GM21737 (cell line): ENCODE data around the gene CFAP54.
"Not testable (repeated sequence)": the region's sequence is repeated elsewhere in the genome, so short reads cannot be mapped to it uniquely, and the experiment has no call there.

ENCODE experiments used
- ATAC-seq: cut with Tn5 transposase; IDR thresholded peaks from one replicate; pipeline ENCODE4 v1.9.1; 2021; ENCODE audit warnings: mild to moderate bottlenecking, moderate library complexity; ENCODE audit not compliant: unreplicated experiment

The CFAP54 gene, protein sequence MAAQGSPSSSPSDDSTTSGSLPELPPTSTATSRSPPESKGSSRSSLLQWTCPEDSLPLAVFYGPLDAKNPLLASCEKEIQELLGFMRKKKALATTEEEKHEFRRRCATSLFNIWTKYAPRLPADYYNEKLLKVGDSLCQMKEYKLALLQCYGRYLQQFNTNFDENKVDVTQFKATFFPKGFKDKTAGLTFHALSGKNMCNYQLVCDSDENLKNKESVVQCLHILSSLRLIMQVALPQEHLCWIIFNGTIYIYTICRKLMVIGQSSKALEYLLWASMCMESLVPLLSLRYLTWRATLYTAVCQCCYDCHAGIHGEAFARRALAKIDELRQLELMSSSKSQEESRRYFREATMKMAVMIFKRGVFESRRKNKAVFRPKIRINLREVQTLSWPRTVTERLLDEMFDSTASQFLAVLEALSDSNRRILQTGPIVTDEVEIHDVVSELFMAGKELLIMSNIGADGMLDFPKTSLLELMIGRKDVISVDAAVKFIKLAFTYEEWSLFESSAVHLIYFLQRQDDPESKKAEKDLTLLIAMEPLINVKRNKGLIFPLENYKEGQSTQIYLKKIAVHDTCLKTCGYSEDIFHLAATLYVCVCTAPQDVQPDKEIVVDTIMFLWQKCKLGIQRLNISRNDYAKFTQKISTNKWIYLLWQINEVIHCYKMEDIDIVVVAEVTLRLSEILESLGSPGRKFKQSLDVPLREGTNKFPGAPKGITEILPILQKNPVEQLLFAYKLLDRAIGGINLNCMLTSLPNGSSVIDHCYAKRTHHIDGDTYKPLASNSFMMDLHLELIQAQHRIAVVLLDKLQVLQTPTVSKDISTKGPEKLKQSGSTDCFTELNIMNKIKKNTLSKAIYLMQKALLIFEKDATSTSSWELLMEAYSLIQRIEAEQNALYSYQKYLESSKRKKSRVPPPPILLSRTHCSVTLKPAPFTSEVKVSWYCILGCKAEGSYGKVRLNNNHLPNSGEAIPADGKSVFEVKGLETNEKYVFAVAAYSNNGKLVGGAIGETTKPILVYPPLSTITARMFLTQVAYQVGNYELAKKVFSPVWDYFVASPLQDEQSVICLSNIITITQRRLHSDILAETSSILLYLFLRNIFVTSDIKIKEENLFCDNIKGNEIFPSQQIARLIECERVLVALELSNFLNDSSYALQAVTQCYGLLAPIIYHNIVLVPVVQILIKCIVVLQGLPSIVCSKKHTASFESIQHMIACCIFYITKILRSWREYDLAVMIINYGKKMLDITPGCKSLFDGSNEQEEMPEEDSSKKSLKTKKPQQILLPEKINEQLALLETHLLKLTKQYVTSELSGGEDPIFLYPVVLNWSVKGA (N-terminal part only)

DNA sequence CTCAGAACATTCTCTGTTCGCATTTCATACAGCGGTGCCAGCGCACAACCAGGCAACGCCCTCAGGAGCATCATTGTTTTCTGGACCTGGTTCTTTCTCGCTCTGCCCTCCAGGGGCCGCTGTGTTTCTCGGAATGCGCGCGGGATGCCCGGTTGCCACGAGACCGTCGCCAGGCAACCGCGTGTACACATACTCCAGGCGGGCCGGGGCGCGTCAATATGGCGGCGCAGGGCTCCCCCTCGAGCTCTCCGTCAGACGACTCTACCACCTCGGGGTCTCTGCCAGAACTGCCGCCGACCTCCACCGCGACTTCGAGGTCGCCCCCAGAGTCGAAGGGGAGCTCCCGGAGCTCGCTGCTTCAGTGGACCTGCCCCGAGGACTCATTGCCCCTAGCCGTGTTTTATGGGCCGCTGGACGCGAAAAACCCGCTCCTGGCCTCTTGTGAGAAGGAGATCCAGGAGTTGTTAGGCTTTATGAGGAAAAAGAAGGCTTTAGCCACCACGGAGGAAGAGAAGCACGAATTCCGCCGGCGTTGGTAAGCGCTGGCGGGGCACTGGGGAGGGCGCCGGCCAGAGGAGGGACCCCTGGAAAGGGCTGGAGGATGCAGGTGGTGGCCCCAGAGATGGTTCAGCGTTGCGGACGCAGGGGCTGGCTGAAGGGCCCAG, at the start of gene CFAP54:
Gene CFAP54 (plus strand): TSS at position 186 of the 665 bp plus-strand sequence. CDS start 33 bp downstream, at position 219.
- ATAC-seq: peak; percentile 95

DNA sequence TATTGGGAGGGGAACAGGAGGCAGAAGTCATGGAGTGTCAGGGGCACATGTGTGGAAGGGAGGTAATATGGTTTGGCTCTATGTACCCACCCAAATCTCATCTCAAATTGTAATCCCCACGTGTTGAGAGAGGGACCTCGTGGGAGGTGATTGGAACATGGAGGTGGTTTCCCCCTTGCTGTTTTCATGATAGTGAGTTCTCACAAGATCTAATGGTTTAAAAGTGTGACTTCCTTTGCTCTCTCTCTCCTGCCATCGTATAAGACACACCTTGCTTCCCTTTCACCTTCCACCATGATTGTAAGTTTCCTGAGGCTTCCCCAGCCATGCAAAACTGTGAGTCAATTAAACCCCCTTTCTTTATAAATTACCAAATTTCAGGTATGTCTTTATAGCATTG, 47.6 kb upstream of the CFAP54 start:
- no peak for ATAC-seq

DNA sequence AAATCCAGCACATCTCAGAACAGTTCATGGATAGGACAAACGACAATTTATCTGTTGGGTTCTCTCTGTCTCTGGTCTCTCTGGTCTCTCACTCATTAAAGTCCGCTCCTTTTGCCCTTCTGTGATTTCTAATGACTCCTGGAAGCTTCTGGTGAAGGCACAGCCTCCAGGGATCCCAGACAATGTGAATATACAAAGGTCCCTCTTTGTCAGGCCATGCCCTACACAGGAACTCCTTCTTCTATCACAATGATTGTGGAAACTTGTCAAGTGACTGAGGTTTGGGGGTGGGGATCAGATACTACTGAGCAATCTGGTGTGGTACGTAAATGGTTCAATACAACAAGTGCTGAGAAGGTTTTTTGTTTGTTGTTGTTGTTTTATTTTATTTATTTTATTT, 46.5 kb upstream of the CFAP54 start:
- no peak for ATAC-seq

- no peak for ATAC-seq
Observed at GRCh38 chr12:96444399-96444798, 45.0 kb upstream of the CFAP54 start.

DNA sequence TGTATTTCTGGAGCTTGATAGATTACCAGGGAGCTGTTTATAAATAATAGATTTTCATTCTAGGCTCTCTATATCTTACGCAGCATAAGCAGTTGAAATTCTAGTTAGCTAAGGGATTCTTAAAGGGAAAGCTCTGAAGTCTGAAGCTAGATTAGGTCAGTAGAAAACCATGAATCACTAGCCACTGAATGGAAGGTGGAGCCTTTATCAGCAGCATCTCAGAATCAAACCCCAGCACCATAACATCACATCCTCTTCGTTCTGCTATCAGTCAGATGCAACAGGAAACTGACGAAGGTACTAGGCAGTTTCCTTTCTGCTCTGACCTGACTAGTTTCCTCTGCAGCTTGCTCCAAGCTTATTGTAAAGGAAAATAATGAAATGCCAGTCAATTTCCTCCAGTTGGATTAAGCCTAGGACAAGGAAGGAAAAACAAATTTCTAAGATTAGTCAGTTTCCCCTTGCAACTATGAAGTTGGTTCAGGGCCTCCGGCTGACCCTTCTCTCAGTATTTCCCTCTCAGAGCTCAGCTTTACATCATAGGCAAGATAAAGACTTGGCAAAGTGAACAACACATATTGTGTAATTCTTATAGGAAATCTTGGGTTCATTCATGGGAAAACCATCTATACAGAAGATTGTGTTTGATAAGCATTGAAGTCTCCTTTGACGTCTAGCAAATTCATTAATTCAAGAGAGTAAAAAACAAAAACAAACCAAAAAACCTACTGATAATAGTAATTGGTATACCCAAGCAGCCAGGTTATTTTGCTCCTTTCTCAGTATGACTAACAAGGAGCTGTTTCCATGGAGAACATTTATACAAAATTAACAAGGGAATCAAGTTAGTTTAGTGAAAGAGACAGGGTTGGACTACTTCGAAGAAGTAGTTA, 43.4 kb upstream of the CFAP54 start:
- peak; percentile 98 for ATAC-seq

GRCh38 chr12:96447256-96447655, 42.1 kb upstream of the CFAP54 start:
- no peak for ATAC-seq

GRCh38 chr12:96448300-96448699, 41.1 kb upstream of the CFAP54 start:
- no peak for ATAC-seq

GRCh38 chr12:96452261-96452922, 37.0 kb upstream of the CFAP54 start:
- ATAC-seq: no peak

GRCh38 chr12:96454396-96454795, 35.0 kb upstream of the CFAP54 start:
- no peak for ATAC-seq

- peak; percentile 89 for ATAC-seq
Observed at GRCh38 chr12:96456265-96456974, 33.0 kb upstream of the CFAP54 start.

GRCh38 chr12:96457191-96457930, 32.0 kb upstream of the CFAP54 start:
- no peak for ATAC-seq

GRCh38 chr12:96459281-96459680, 30.1 kb upstream of the CFAP54 start:
- not testable (repeated sequence) for ATAC-seq

DNA sequence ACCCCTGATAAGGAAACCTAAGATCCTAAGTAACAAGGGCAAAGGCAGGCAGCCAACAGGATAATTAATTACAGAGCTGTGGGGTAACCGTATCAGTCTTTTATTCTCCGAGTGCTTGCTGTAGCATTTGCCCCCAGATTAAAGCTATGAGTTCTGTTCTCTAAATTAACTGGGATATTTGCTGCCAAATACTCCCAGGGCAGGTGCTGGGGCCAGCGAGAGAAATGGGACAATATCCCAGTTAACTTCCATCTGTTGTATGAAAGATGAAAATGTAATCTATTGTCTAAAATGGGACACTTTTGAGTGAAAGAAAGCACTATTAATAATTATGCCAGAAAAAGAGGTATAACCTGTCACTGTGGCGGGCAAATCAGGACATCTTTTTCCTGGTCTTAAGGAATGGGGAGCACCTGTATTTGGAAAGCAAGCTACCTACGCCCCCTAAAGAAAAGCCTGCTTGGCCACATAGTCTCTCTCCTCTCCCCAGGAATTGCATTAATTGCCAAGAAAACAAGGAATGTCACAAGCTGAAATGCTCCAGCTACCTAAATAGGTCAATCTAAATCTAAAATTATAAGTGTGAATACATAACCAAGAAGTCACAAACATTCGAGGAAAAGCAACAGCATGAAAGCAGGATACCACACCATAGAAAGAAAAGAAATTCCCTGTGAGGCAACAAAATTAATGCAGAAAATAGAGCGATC, 26.7 kb upstream of the CFAP54 start:
- ATAC-seq: no peak

- no peak for ATAC-seq
Observed at GRCh38 chr12:96465896-96466295, 23.5 kb upstream of the CFAP54 start.

- ATAC-seq: no peak
Observed at GRCh38 chr12:96466939-96467751, 22.2 kb upstream of the CFAP54 start.
